ENCODE results near the gene C6.
"Not testable (repeated sequence)": the region's sequence is repeated elsewhere in the genome, so short reads cannot be mapped to it uniquely, and the experiment has no call there.

C6 gene

GRCh38 chr5:41196197-41196596 lies 17.1 kb downstream of the C6 start:
- DNase-seq = no peak

DNA sequence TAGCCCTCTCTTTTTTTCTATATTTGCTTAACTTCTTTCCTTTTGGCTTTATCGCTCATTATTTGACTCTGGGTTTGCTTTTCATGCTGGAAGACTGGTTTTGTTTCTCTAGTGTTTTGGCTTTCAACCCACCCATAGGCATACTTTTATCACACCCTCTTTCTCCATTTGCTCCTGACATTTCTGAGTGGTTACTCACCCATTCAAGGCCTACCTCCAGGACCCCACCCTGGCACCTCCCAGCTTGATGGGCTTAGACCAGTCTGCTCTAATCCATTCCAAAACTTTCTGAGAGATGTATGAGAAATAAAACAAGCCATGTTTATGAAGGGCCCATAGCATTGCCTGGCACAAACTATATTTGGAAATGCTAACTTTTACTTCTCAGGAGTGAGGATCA lies 18.1 kb downstream of the C6 start:
- DNase-seq = no peak

GRCh38 chr5:41194339-41194738 lies 19.0 kb downstream of the C6 start:
- no peak for DNase-seq

GRCh38 chr5:41193456-41194205 lies 19.7 kb downstream of the C6 start:
- DNase-seq = no peak

GRCh38 chr5:41191249-41191648 lies 22.1 kb downstream of the C6 start:
- DNase-seq = no peak

GRCh38 chr5:41186143-41186542 lies 27.2 kb downstream of the C6 start:
- DNase-seq = no peak

DNA sequence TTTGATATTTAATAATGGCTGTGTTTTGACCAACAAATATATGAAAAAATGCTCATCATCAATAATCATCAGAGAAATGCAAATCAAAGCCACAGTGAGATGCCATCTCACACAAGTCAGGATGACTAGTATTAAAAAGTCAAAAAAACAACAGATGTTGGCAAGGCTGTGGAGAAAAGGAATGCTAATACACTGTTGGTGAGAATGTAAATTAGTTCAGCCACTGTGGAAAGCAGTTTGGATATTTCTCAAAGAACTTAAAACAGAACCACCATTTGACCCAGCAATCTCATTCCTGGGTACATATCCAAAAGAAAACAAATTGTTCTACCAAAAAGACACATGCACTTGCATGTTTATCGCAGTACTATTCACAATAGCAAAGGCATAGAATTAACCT lies 30.0 kb downstream of the C6 start:
- DNase-seq = not testable (repeated sequence)

DNA sequence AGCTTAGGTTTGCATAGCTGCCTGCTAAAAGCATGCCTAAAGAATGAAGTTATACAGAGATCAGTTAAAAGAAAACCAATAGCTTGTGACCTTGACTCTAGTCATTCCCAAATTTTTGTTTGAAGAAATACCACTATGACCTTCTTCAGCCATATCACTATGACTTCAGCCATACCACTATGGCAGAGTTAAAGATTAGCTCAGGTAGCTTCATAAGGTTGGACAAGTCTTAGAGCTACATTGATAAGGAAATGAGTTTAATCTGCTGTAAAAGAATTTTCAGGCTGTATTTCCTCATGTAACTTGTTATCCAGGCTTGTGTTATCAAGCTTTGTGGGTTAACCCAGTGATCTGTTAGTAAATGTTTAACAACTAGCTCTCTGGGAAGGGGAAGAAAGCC lies 30.7 kb downstream of the C6 start:
- no peak for DNase-seq

- DNase-seq = no peak
These were observed 31.4 kb downstream of the C6 start for GRCh38 chr5:41181691-41182564.

DNA sequence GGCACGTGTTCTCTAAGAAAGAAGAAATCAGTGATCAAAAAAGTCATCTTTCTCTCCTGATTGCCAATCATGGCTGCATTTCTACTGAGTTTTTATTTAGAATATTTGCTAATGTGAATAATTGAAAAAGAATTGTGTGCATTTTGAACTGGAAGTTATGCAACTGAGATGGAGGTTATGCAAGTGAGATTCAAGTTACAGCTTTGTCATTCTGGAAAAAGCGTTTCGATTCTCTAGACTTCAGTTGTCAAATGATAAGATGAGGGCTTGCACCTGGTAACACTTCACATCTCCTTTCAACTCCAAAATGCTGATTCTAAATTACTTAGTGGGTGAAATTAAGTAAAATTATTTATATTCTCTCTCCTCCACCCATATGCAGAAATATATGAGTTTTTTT lies 36.4 kb downstream of the C6 start:
- DNase-seq = no peak

GRCh38 chr5:41172012-41172411 lies 41.3 kb downstream of the C6 start:
- DNase-seq = no peak

DNA sequence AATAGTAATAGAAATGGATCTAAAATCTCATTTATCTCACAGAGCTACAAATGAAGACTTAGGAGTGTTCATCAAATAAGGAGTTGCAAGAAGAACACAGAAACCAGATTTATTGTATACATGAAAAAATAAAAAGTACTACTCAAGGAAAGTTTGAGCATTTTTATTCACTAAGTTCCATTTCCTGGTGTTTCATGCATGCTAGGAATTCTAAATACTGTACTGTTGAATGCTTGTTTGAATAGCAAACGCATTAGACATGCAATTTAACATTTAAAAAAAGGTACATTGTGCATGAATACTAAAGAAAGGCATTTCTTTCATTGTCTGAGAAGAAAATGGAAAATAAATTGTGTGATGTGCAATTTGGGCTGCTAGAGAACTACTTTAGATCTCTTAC lies 52.1 kb downstream of the C6 start:
- DNase-seq = no peak

DNA sequence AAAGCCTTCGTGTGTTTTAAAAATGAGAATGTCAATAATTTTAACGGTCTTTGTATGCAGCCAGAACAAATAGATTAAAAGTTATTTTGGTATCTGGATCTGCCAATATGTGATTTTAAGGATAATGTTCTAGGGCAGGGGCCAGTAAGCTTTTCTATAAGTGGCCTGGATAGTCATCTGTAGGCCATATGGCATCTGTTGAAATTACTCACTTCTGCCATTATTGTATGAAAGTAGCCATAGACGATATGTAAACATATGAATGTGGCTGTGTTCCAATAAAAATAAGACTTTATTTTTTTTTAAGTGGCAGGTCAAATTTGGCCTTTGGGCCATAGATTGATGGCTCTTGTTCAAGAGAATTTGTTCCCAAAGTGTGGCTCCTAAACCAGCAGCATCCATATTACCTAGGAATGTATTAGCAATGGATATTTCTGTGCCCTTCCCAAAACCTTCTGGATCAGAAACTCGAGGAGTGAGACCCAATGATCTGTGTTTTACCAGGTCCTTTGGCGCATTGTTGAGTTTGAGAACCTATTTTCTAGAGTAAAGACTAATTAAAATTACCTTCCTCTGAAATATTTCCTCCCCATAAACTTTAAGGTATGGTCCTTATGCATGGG lies 55.9 kb downstream of the C6 start:
- DNase-seq = no peak

GRCh38 chr5:41156739-41157138 lies 56.6 kb downstream of the C6 start:
- no peak for DNase-seq

DNA sequence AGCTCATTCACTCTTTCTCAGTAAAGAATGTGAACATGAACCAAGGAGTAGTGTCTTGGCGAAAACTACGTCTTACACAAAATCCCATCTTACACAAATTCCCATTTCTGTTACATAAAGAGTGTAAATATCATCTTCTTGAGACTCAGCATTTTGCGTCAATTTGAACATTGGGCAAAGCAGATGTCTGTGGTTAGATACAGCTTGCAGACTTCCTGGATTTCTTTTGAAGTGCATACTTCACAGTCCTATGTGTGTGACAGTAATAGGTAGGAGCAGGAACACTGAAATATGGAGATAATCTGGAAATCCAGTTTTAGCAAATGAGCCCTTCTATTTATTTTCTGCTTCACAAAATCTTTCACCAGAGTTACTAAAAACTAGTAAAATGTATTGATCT lies 58.8 kb downstream of the C6 start:
- no peak for DNase-seq

DNA sequence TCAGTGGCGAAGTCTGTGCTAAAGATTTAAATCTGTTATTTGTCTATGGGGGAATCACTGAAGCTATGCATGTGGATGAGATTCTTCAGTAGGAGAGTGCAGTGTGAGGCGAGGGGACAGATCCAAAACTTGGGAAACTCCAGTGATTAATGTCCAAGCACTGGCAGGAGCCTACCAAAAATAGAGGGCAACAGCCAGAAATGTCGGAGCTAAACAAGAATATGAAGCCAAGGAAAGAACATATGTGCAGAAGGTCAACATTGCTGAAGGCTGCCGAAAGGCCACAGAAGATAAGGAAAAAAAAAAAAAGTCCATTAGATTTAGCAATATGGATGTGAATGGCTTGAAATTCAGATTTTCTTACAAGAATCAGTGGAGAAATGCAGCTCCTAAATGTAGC lies 61.8 kb downstream of the C6 start:
- no peak for DNase-seq

DNA sequence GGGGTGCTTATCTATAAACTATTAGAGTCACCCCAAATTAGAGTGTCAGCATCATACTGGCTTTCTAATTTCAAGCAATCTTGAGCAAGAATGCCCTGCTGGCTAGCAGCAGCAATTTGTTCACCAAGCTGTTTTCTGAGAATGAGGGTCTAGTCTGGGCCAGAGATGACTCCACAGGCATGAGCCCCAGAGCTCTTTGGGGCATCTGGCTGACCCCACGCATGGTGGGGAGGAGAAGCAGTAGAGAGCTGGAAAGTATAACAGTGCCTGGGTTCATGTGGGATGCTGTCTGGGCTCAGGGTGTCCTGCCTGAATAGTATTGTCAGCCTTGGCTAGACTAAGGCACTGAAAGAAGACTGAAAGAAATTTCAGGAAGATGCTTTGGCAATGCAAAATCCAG lies 64.9 kb downstream of the C6 start:
- DNase-seq = no peak

GRCh38 chr5:41145306-41145705 lies 68.0 kb downstream of the C6 start:
- DNase-seq = no peak

- no peak for DNase-seq
These were observed 70.0 kb downstream of the C6 start for GRCh38 chr5:41143131-41143901.

- no peak for DNase-seq
These were observed 85.2 kb downstream of the C6 start for GRCh38 chr5:41127967-41128690.

DNA sequence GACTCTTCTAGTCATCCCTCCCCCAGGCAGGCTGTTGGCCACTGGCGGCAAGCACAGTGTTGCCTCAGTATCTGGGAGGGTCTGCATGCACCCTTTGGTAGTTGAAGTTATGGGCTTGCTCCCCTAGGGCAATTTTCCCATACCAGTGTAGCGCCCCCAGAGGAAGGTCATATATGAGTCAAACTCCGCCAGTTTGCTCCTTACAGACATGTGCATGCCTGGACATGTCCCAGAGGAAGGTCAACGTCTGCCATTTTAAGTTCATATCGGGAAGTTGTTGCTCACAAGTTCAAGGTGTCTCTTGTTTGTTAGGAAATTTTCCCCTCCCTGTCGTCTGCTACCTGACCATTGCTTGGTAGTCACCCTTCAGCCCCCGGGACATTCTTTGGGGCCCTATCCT lies 90.9 kb downstream of the C6 start:
- no peak for DNase-seq

- DNase-seq = no peak
These were observed 92.7 kb downstream of the C6 start for GRCh38 chr5:41120600-41120999.
